Naive thymus-derived CD4-positive, alpha-beta T cell (primary cell): ENCODE data around the gene GLS. TPM values are rescaled to one million over a fixed set of nuclear protein-coding genes. Genes with fewer than 3 reads are reported as not detected.

ENCODE experiments used
- ATAC-seq: fragments of 150-1000 bp; cut with Tn5 transposase; 2 replicates; pipeline ENCODE4 v1.10.0; 2021; ENCODE audit warnings: mild to moderate bottlenecking, moderate library complexity
- CTCF ChIA-PET: fragments of 350-600 bp; sonication (Branson Sonifier 250); formaldehyde crosslinking; loops from one replicate; lab custom pipeline; 2021; ENCODE audit warnings: antibody characterized with exemption; lab: Charles Lee
- POLR2A ChIA-PET: fragments of 350-600 bp; sonication (Branson Sonifier 250); formaldehyde crosslinking; loops from one replicate; lab custom pipeline; 2021; ENCODE audit warnings: antibody characterized with exemption, inconsistent platforms; lab: Charles Lee
- DNase-seq, 9 donors: peaks; one replicate each; pipeline versions ENCODE4 v3.0.0 to v3.0.0-alpha.2; 2020 to 2022; ENCODE audit warnings: mixed read lengths in 1 of 9
- H3K27ac ChIP-seq: one replicate; pipeline ENCODE4 v1.7.0; 2013; ENCODE audit warnings: mild to moderate bottlenecking, low read depth, low read length, moderate library complexity
- H3K27me3 ChIP-seq, 2 donors: one replicate each; pipeline ENCODE4 v1.7.0; 2013; ENCODE audit warnings: low read length in 2 of 2, mild to moderate bottlenecking in 2 of 2, moderate library complexity in 2 of 2; ENCODE audit not compliant: control insufficient read depth in 2 of 2, insufficient read depth in 2 of 2
- H3K36me3 ChIP-seq, 3 experiments: 1 replicate in 2 of 3; 2 replicates in 1 of 3; pipeline ENCODE4 v1.7.0; 2013; ENCODE audit warnings: low read length in 3 of 3, mild to moderate bottlenecking in 3 of 3, moderate library complexity in 1 of 3; ENCODE audit not compliant: insufficient read depth in 3 of 3, control insufficient read depth in 2 of 3
- H3K4me1 ChIP-seq, 2 donors: one replicate each; pipeline ENCODE4 v1.7.0; 2013; ENCODE audit warnings: low read length in 2 of 2, mild to moderate bottlenecking in 2 of 2, moderate library complexity in 1 of 2; ENCODE audit not compliant: control insufficient read depth in 2 of 2, insufficient read depth in 2 of 2
- H3K4me3 ChIP-seq: 2 replicates; pipeline ENCODE4 v1.7.0; 2013; ENCODE audit warnings: mild to moderate bottlenecking, low read length
- H3K9me3 ChIP-seq, 3 experiments: 1 replicate in 2 of 3; 2 replicates in 1 of 3; pipeline ENCODE4 v1.7.0; 2013; ENCODE audit warnings: low read length in 3 of 3; ENCODE audit not compliant: control insufficient read depth in 2 of 3
- H3K27ac Mint-ChIP-seq, 9 donors: one replicate each; pipeline ENCODE4 v1.8.0; 2020 to 2022; ENCODE audit warnings: mixed read lengths in 9 of 9, mild to moderate bottlenecking in 8 of 9, moderate library complexity in 5 of 9, inconsistent platforms in 2 of 9
- H3K27me3 Mint-ChIP-seq, 5 donors: one replicate each; pipeline ENCODE4 v1.8.0; 2021 to 2022; ENCODE audit warnings: mixed read lengths in 5 of 5, mild to moderate bottlenecking in 1 of 5
- H3K36me3 Mint-ChIP-seq, 5 donors: one replicate each; pipeline ENCODE4 v1.8.0; 2020 to 2022; ENCODE audit warnings: mixed read lengths in 5 of 5, mild to moderate bottlenecking in 3 of 5, inconsistent platforms in 1 of 5
- H3K4me1 Mint-ChIP-seq, 7 donors: one replicate each; pipeline ENCODE4 v1.8.0; 2020 to 2022; ENCODE audit warnings: mixed read lengths in 7 of 7, mild to moderate bottlenecking in 3 of 7, inconsistent platforms in 1 of 7
- H3K4me3 Mint-ChIP-seq, 10 donors: one replicate each; pipeline ENCODE4 v1.8.0; 2020 to 2022; ENCODE audit warnings: mild to moderate bottlenecking in 10 of 10, mixed read lengths in 10 of 10, moderate library complexity in 6 of 10, inconsistent platforms in 2 of 10
- H3K9me3 Mint-ChIP-seq, 11 donors: one replicate each; pipeline ENCODE4 v1.8.0; 2020 to 2022; ENCODE audit warnings: mixed read lengths in 11 of 11, mild to moderate bottlenecking in 4 of 11, inconsistent platforms in 1 of 11, moderate library complexity in 1 of 11
- intact Hi-C, 2 donors: fragments of 100-400 bp; cut with micrococcal nuclease; formaldehyde crosslinking; loops; one replicate each; pipeline ENCODE4 v1.15.1; 2023
- polyA plus RNA-seq, 2 donors: library from polyadenylated mRNA; unstranded; fragments of 300-500 nt; fragmentation: Illumina TruSeq; gene quantifications; one replicate each; pipeline ENCODE4 v1.2.3, GENCODE V29; 2021
- total RNA-seq, 6 experiments: library from RNA in 5 of 6; stranded (reverse) in 5 of 6; gene quantifications; 1 replicate in 5 of 6; 2 replicates in 1 of 6; pipeline ENCODE4 v1.2.3 and lab custom pipeline; 2021 to 2026

GLS gene
- total and polyA plus RNA-seq, 7 experiments from 2014 or later: 34.6 to 234 (median 189) TPM

DNA sequence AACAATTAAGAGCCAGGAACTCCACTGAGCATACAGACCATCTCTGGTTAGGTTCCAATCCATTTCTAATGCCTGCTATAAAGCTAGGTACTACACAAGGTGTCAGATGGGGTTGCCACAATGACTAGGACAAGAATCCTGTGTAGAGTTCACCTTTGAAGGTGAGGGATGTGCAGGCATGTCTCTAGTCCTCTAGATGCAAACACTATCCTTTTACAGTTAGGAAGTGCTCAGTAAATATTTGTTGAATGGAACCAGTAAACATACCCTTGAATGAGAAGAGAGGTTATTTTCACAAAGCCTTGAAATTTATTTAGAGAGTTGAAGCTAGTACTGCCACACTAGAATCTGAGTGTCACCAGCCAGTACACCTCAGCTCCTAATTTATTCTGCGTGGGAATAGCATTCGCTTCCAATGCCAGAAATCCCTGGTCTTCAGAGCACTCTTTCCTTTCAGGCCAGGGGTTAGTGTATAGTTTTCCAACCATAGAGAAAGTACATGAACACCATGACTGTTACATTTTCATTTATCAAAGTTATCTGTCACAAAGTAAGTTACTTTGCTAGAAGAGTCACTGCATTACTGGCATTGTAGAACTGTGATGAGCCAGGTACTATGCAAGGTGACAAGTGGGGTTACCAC, 85.1 kb downstream of the GLS start:
- no peak for ATAC-seq
- intact Hi-C loops: loop anchor here (2.0 kb wide), 2 partner anchors 17 to 185 kb away; no protein-coding TSS in a partner anchor
- peak overlapping the region; percentile 10 for H3K27ac ChIP-seq

DNA sequence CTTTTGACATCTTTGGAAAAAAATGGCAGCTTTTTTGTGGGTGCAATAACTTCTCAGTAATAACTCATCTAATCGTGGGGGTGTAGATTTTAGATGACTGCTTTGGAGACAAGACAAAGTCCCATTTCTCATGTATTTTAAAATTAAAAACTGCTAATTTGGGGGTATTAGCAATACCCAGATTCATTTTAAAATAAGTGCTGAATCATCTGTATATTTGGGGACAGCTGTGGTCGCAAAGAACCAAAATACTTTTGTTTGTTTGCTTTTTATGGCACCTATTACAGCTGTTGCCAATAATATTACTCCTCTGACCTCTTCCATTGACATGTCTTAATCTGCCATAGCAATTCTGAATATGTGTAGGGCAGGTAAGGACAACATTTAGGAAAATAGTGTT, 87.9 kb downstream of the GLS start:
- ATAC-seq: no peak
- H3K36me3 ChIP-seq: peaks cover 51 to 82% (median 52%) of the 10 kb centered on the region in 3 experiments
- peak overlapping the region in 7 of 9 donors; percentile 24 to 89 (median 69) for H3K27ac Mint-ChIP-seq
- H3K4me1 ChIP-seq: no peaks in the 10 kb centered on the region
- peaks cover 12 to 61% (median 34%) of the 10 kb centered on the region in 7 donors for H3K4me1 Mint-ChIP-seq
- peaks cover 8 to 62% (median 43%) of the 10 kb centered on the region in 5 donors for H3K36me3 Mint-ChIP-seq
- intact Hi-C loops: no loop called here
- ChIA-PET POLR2A (interaction anchor here (0.6 to 1.7 kb wide), 6 partner anchors 11 to 52 kb away, joined by 3 to 6 read pairs (median 3); no protein-coding TSS in a partner anchor), CTCF (interaction anchor here (0.6 to 1.2 kb wide), 2 partner anchors 28 to 66 kb away, joined by 3 to 5 read pairs; no protein-coding TSS in a partner anchor)
- no peaks in the 10 kb centered on the region for H3K27me3 ChIP-seq
- no peak overlapping the region for H3K4me3 ChIP-seq
- H3K9me3 Mint-ChIP-seq: no peaks in the 10 kb centered on the region
- H3K4me3 Mint-ChIP-seq: no peak overlapping the region
- no peak for DNase-seq
- no peaks in the 10 kb centered on the region for H3K9me3 ChIP-seq
- no peaks in the 10 kb centered on the region for H3K27me3 Mint-ChIP-seq
- peak overlapping the region; percentile 6 for H3K27ac ChIP-seq

More for the DNA sequence above, 85.1 kb downstream of the GLS start:
- H3K27ac Mint-ChIP-seq: peak overlapping the region in 6 of 9 donors; percentile 4 to 88 (median 52)
- no peaks in the 10 kb centered on the region for H3K9me3 ChIP-seq
- H3K4me3 ChIP-seq: no peak overlapping the region
- H3K4me1 ChIP-seq: no peaks in the 10 kb centered on the region
- H3K27me3 Mint-ChIP-seq: no peaks in the 10 kb centered on the region
- POLR2A ChIA-PET: interaction anchor here (1.0 kb wide), 1 partner anchor 399 kb away, joined by 3 read pairs; no protein-coding TSS in a partner anchor
- no peak for DNase-seq
- H3K36me3 Mint-ChIP-seq: peaks cover 12 to 64% (median 45%) of the 10 kb centered on the region in 5 donors
- no peak overlapping the region for H3K4me3 Mint-ChIP-seq
- no peaks in the 10 kb centered on the region for H3K27me3 ChIP-seq
- peaks cover 12 to 69% (median 37%) of the 10 kb centered on the region in 7 donors for H3K4me1 Mint-ChIP-seq
- H3K36me3 ChIP-seq: peaks cover 33 to 70% (median 35%) of the 10 kb centered on the region in 3 experiments
- no peaks in the 10 kb centered on the region for H3K9me3 Mint-ChIP-seq
- CTCF ChIA-PET: interaction anchor here (1.0 kb wide), 1 partner anchor 115 kb away, joined by 3 read pairs; no protein-coding TSS in a partner anchor

DNA sequence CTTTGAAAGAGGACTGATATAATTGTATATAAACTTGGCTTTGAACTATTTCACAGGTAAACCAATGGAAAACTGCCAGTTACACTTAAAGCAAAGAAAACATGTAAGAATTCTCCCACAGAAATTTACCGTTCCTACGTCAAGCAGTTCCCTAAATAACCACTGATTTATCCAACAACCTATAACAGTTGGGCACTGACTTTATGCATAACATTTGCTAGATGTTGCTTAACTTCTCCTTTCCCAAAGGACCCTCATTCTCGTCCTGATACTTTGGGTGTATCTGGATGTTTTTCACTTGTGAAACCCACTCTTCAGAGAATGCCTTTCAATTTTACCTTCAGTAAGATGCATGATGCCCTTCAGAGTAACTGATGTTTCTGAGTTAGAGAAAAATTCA, 89.5 kb downstream of the GLS start:
- Histone ChIP-seq H3K27me3 (no peaks in the 10 kb centered on the region), H3K4me3 (no peak overlapping the region), H3K9me3 (no peaks in the 10 kb centered on the region), H3K27ac (no peak overlapping the region), H3K4me1 (no peaks in the 10 kb centered on the region), H3K36me3 (peaks cover 59 to 86% (median 69%) of the 10 kb centered on the region in 3 experiments)
- intact Hi-C loops: no loop called here
- peaks cover 12 to 61% (median 20%) of the 10 kb centered on the region in 7 donors for H3K4me1 Mint-ChIP-seq
- ChIA-PET CTCF (no interaction called here), POLR2A (interaction anchor here (1.0 to 2.3 kb wide), 3 partner anchors 10 to 46 kb away, joined by 3 to 5 read pairs (median 5); no protein-coding TSS in a partner anchor)
- H3K9me3 Mint-ChIP-seq: no peaks in the 10 kb centered on the region
- H3K27ac Mint-ChIP-seq: peak overlapping the region in 8 of 9 donors; percentile 28 to 90 (median 74)
- H3K4me3 Mint-ChIP-seq: no peak overlapping the region
- H3K27me3 Mint-ChIP-seq: no peaks in the 10 kb centered on the region
- H3K36me3 Mint-ChIP-seq: peaks cover 15 to 70% (median 48%) of the 10 kb centered on the region in 5 donors
- DNase-seq: no peak
- ATAC-seq: no peak

DNA sequence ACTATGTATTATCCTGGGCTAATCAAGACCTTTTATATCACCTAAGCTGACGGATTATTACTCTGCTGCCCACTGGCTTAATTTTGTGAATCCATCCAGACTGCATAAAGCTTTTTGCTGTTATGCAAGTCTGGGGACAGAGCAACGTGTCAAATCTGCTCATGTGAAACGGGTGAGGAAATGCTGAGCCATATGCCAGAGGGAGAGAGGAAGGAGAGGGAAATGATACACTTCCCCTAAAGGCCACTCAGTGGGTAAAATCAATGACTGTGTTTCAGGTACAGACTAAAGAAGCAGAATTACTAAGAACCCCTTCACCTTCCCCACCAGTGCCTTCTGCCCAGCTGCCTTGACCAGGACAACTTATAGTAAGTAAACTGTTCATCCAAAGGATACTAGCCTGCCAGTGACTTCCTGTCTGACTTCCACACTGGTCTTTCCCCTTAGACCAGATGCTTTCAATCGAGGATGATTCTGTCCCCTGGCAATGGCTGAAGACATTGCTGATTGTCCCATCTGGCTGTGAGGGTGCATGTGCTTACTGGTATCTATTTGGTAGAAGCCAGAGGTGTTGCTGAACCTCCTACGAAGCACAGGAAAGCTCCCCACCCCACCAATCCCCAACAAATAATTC, 90.4 kb downstream of the GLS start:
- H3K27ac Mint-ChIP-seq: peak overlapping the region; percentile 48 to 90 (median 74)
- H3K27me3 Mint-ChIP-seq: no peaks in the 10 kb centered on the region
- ChIA-PET CTCF (no interaction called here), POLR2A (interaction anchor here (1.3 to 2.3 kb wide), 2 partner anchors 11 to 44 kb away, joined by 5 read pairs; no protein-coding TSS in a partner anchor)
- intact Hi-C loops: no loop called here
- DNase-seq (no peak), ATAC-seq (peak; percentile 60)
- H3K4me3 Mint-ChIP-seq: no peak overlapping the region
- Histone ChIP-seq H3K36me3 (peaks cover 65 to 86% (median 74%) of the 10 kb centered on the region in 3 experiments), H3K4me3 (no peak overlapping the region), H3K27ac (peak overlapping the region; percentile 32), H3K4me1 (no peaks in the 10 kb centered on the region), H3K9me3 (no peaks in the 10 kb centered on the region), H3K27me3 (no peaks in the 10 kb centered on the region)
- no peaks in the 10 kb centered on the region for H3K9me3 Mint-ChIP-seq
- peaks cover 15 to 71% (median 55%) of the 10 kb centered on the region in 5 donors for H3K36me3 Mint-ChIP-seq
- peaks cover 10 to 65% (median 18%) of the 10 kb centered on the region in 7 donors for H3K4me1 Mint-ChIP-seq

DNA sequence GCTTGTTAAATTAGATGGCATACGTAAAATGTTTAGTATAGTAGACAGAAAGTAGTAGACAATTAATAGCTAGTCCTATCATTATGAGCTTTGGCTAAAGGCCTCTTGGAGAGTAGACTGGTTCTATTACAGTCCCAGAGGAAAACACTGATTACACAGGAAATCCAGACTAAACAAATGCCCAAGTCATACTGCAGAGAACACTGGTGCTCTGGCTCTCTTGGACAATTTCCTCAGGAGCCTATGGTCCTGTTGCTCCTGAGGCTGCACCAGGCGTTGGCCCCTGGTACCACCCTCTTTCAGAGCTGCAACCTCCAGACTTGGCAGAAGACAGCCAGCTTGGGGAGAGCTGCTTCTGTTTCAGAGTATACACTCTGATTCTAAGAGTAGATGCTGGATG, 91.6 kb downstream of the GLS start:
- Mint-ChIP-seq H3K27ac (peak overlapping the region in 8 of 9 donors; percentile 32 to 90 (median 64)), H3K9me3 (no peaks in the 10 kb centered on the region), H3K27me3 (no peaks in the 10 kb centered on the region), H3K4me1 (peaks cover 8 to 63% (median 14%) of the 10 kb centered on the region in 7 donors), H3K4me3 (no peak overlapping the region), H3K36me3 (peaks cover 10 to 72% (median 59%) of the 10 kb centered on the region in 5 donors)
- CTCF ChIA-PET: no interaction called here
- POLR2A ChIA-PET: interaction anchor here (1.2 to 2.3 kb wide), 2 partner anchors 43 to 92 kb away, joined by 3 to 5 read pairs; no protein-coding TSS in a partner anchor
- Histone ChIP-seq H3K4me3 (no peak overlapping the region), H3K27ac (no peak overlapping the region), H3K9me3 (no peaks in the 10 kb centered on the region), H3K27me3 (no peaks in the 10 kb centered on the region), H3K4me1 (no peaks in the 10 kb centered on the region), H3K36me3 (peaks cover 67 to 92% (median 85%) of the 10 kb centered on the region in 3 experiments)
- ATAC-seq (no peak), DNase-seq (no peak)
- intact Hi-C loops: loop anchor here in 1 of 2 donors (1.0 kb wide), 1 partner anchor 8 kb away; no protein-coding TSS in a partner anchor

DNA sequence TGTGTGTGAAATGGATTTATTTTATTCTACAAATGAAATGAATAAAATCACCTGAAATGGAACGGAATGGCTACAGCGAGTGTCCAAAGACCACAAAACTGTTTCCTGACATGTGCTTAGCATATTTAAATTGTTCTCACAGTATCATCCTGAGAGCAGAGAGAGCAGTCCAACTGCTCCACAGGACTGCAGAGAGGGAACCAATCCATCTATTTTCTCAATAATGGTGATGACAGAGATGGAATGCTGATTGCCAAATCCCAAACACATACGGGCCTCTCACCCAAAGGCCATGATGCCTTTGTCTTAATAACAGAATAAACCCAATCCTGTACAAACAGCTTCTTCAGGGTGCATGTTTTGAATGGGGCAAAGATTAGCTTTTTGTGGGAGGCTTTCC, 92.2 kb downstream of the GLS start:
- Histone ChIP-seq H3K27me3 (no peaks in the 10 kb centered on the region), H3K36me3 (peaks cover 63 to 94% (median 85%) of the 10 kb centered on the region in 3 experiments), H3K4me1 (no peaks in the 10 kb centered on the region), H3K27ac (peak overlapping the region; percentile 0), H3K4me3 (no peak overlapping the region), H3K9me3 (no peaks in the 10 kb centered on the region)
- Mint-ChIP-seq H3K4me3 (no peak overlapping the region), H3K9me3 (no peaks in the 10 kb centered on the region), H3K27me3 (no peaks in the 10 kb centered on the region), H3K4me1 (peaks cover 8 to 66% (median 15%) of the 10 kb centered on the region in 7 donors), H3K27ac (peak overlapping the region in 5 of 9 donors; percentile 17 to 78 (median 61)), H3K36me3 (peaks cover 14 to 77% (median 64%) of the 10 kb centered on the region in 5 donors)
- ATAC-seq (no peak), DNase-seq (no peak)
- CTCF ChIA-PET: no interaction called here
- intact Hi-C loops: loop anchor here in 1 of 2 donors (1.0 kb wide), 1 partner anchor 7 kb away; no protein-coding TSS in a partner anchor
- POLR2A ChIA-PET: interaction anchor here (1.1 to 1.2 kb wide), 2 partner anchors 42 to 93 kb away, joined by 3 to 4 read pairs; partner anchors contain the start of gene STAT1
